SK-N-SH treated with all-trans-retinoic acid at 6 μM for 48 hours (cell line): ENCODE data around the gene LRRC36.

Experiments used
- ATAC-seq: fragments of 200-7000 bp; cut with Tn5 transposase; 3 replicates; pipeline ENCODE4 v1.9.1; 2020; ENCODE audit warnings: mild to moderate bottlenecking, moderate library complexity
- CREB5 ChIP-seq: fragments of 250-450 bp; sonication (Bioruptor Pico); IDR thresholded peaks from 2 replicates; pipeline ENCODE4 v1.5.1; 2020; ENCODE audit warnings: low read depth, mild to moderate bottlenecking, moderate library complexity
- CSDC2 ChIP-seq: fragments of 250-450 bp; sonication (Bioruptor Pico); IDR thresholded peaks from 2 replicates; pipeline ENCODE4 v1.5.0; 2020; ENCODE audit warnings: mild to moderate bottlenecking, moderate library complexity
- ESRRG ChIP-seq: fragments of 250-450 bp; sonication (Bioruptor Pico); IDR thresholded peaks from 2 replicates; pipeline ENCODE4 v1.6.1; 2021; ENCODE audit warnings: mild to moderate bottlenecking
- GLIS3 ChIP-seq: fragments of 250-450 bp; sonication (Bioruptor Pico); IDR thresholded peaks from 2 replicates; pipeline ENCODE4 v1.5.0; 2020; ENCODE audit warnings: mild to moderate bottlenecking, moderate library complexity
- OSR1 ChIP-seq: fragments of 250-450 bp; sonication (Bioruptor Pico); IDR thresholded peaks from 2 replicates; pipeline ENCODE4 v1.8.0; 2022; ENCODE audit warnings: moderate library complexity, mild to moderate bottlenecking, inconsistent platforms
- PPARA ChIP-seq: fragments of 250-450 bp; sonication (Bioruptor Pico); IDR thresholded peaks from 2 replicates; pipeline ENCODE4 v1.5.0; 2020; ENCODE audit warnings: mild to moderate bottlenecking, borderline replicate concordance
- SNAI2 ChIP-seq: fragments of 250-450 bp; sonication (Bioruptor Pico); IDR thresholded peaks from 2 replicates; pipeline ENCODE4 v1.5.0; 2020; ENCODE audit warnings: mild to moderate bottlenecking, moderate library complexity
- TCF4 ChIP-seq: fragments of 250-450 bp; sonication (Bioruptor Pico); IDR thresholded peaks from 2 replicates; pipeline ENCODE4 v1.8.0; 2021; ENCODE audit warnings: mild to moderate bottlenecking, moderate library complexity, borderline replicate concordance
- TOX ChIP-seq: fragments of 250-450 bp; sonication (Bioruptor Pico); IDR thresholded peaks from 2 replicates; pipeline ENCODE4 v1.8.0; 2021; ENCODE audit warnings: mild to moderate bottlenecking, moderate library complexity, borderline replicate concordance
- ZC3H10 ChIP-seq: fragments of 250-450 bp; sonication (Bioruptor Pico); IDR thresholded peaks from 2 replicates; pipeline ENCODE4 v1.5.1; 2021; ENCODE audit warnings: mild to moderate bottlenecking, moderate library complexity
- ZFP3 ChIP-seq: fragments of 250-450 bp; sonication (Bioruptor Pico); IDR thresholded peaks from 2 replicates; pipeline ENCODE4 v1.5.0; 2020; ENCODE audit warnings: mild to moderate bottlenecking, moderate library complexity
- ZNF565 ChIP-seq: fragments of 450-650 bp; formaldehyde crosslinking; conservative IDR thresholded peaks from 2 replicates; pipeline ENCODE4 v1.5.0; 2020; ENCODE audit warnings: low read depth, mild to moderate bottlenecking, moderate library complexity
- ZNF70 ChIP-seq: fragments of 450-650 bp; formaldehyde crosslinking; IDR thresholded peaks from 2 replicates; pipeline ENCODE4 v1.5.0; 2020; ENCODE audit warnings: mild to moderate bottlenecking, moderate library complexity
- ZNF8 ChIP-seq: fragments of 450-650 bp; formaldehyde crosslinking; IDR thresholded peaks from 2 replicates; pipeline ENCODE4 v1.5.0; 2020; ENCODE audit warnings: mild to moderate bottlenecking, moderate library complexity
- TF ChIP-seq, protein P1 (sequence below): fragments of 250-450 bp; sonication (Bioruptor Pico); IDR thresholded peaks from 2 replicates; pipeline ENCODE4 v1.8.0; 2021; ENCODE audit warnings: low read depth, mild to moderate bottlenecking, moderate library complexity, borderline replicate concordance
- TF ChIP-seq, protein P2 (sequence below): fragments of 250-450 bp; sonication (Bioruptor Pico); IDR thresholded peaks from 2 replicates; pipeline ENCODE4 v1.8.0; 2020; ENCODE audit warnings: mild to moderate bottlenecking, moderate library complexity, borderline replicate concordance
- TF ChIP-seq, protein P3 (sequence below): fragments of 250-450 bp; sonication (Bioruptor Pico); IDR thresholded peaks from 2 replicates; pipeline ENCODE4 v1.5.1; 2021; ENCODE audit warnings: mild to moderate bottlenecking, moderate library complexity

Gene LRRC36

DNA sequence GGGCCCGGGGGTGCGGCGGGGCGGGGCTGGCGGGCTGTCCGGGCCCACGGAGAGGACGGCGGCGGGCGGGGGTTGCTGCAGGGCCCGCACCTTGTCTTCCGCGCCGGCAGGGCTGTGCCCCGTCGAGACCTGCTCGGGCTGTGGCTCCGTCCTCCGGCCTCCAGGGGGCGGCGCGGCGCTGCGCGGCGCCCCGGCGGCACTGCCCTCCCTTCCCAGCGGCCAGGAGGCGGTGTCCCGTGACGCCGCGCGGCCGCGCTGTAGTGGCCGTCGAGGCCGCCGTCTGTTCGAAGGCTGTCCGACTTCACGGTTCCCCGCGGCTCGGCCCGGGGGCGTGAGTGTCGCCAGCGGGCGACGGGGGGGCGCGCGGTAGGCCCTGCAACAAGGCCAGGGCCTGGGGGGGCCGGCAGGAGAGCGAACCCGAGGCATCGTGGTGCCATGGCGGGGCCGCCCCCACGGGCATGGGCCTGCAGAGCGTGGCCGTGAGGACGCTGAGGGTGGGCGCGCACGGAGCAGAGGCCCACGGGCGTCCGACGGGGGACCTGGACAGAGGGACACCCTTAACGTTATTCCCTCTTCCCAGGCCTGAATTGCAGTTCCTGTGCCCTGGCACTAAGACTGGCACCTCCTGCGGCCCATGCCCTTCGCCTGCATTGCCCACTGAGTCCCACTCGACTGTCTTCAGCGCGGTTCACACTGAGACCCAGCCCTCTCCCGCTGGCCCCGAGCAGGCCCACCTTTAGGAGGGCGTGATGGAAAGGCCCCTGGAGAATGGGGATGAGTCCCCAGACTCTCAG, 47.1 kb upstream of the LRRC36 start, which contains the start of gene PLEKHG4:
Gene PLEKHG4, plus strand, starts transcription at position 237 of the 794 bp plus-strand sequence. Its CDS starts 513 bp downstream, at position 750.
- peak; percentile 82 for ATAC-seq
- TF ChIP-seq SNAI2 (CRISPR knock-in tag) (peak; percentile 62; the same call in 1 of the 2 replicates), ZC3H10 (no peak), ZFP3 (CRISPR knock-in tag) (peak; percentile 40; the same call in 1 of the 2 replicates)

DNA sequence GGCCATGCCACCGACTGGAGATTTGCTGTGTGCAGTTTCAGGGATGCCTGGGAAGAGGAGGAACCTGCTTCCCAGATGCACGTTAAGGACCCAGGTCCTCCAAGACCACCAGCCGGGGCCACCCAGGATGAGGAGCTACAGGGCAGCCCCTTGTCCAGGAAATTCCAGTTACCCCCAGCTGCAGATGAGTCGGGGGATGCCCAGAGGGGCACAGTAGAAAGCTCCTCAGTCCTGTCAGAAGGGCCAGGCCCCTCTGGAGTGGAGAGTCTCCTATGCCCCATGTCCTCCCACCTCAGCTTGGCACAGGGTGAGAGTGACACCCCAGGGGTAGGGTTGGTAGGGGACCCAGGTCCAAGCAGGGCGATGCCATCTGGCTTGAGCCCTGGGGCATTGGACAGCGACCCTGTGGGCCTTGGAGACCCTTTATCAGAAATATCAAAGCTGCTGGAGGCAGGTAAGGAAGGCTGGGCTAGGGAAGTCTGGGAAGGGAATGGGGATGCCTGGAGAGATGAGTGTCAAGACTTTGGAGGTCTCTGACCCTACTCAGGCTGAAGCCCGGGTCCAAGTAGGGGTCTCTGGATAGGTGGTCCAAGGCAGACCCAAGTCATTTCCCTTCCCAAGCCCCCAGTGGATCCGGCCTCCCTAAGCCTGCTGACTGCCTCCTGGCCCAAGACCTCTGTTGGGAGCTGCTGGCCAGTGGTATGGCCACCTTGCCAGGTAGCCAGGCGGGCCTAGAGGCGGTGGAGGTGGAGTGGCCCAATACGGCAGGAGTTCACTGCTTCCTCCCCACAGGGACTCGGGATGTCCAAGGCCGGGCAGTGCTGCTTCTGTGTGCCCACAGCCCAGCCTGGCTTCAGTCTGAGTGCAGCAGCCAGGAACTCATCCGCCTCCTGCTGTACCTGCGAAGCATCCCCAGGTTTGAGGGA, 46.3 kb upstream of the LRRC36 start:
- TF ChIP-seq, protein P1, sequence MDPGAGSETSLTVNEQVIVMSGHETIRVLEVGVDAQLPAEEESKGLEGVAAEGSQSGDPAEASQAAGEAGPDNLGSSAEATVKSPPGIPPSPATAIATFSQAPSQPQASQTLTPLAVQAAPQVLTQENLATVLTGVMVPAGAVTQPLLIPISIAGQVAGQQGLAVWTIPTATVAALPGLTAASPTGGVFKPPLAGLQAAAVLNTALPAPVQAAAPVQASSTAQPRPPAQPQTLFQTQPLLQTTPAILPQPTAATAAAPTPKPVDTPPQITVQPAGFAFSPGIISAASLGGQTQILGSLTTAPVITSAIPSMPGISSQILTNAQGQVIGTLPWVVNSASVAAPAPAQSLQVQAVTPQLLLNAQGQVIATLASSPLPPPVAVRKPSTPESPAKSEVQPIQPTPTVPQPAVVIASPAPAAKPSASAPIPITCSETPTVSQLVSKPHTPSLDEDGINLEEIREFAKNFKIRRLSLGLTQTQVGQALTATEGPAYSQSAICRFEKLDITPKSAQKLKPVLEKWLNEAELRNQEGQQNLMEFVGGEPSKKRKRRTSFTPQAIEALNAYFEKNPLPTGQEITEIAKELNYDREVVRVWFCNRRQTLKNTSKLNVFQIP (CRISPR knock-in tag), result no peak
- TF ChIP-seq ESRRG, result no peak
- no peak for TF ChIP-seq CREB5 (CRISPR knock-in tag)
- TF ChIP-seq, all 23 proteins: peak for 0
- no peak for ATAC-seq

GRCh38 chr16:67281536-67282446, 44.8 kb upstream of the LRRC36 start:
- no peak for ATAC-seq
- TF ChIP-seq, protein P1 (CRISPR knock-in tag), result no peak
- TF ChIP-seq ZNF8 (CRISPR knock-in tag), result no peak
- TF ChIP-seq ZNF565, result no peak
- TF ChIP-seq SNAI2 (CRISPR knock-in tag), result no peak
- TF ChIP-seq TCF4 (CRISPR knock-in tag), result no peak

DNA sequence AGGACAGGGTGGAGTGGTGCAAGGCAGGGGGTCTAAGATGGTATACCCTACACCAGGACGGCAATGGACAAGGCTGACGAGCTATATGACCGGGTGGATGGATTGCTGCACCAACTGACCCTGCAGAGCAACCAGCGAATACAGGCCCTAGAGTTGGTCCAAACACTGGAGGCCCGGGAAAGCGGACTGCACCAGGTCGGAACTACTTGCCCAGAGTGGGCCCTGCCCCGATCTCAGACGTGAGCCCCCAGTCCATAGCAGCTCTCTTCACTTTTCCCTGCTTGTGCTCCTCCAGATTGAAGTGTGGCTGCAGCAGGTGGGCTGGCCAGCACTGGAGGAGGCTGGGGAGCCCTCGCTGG, 44.2 kb upstream of the LRRC36 start:
- TF ChIP-seq ESRRG, result no peak
- TF ChIP-seq CREB5 (CRISPR knock-in tag), result no peak
- TF ChIP-seq CSDC2, result no peak
- TF ChIP-seq GLIS3 (CRISPR knock-in tag), result no peak
- ATAC-seq, result no peak

DNA sequence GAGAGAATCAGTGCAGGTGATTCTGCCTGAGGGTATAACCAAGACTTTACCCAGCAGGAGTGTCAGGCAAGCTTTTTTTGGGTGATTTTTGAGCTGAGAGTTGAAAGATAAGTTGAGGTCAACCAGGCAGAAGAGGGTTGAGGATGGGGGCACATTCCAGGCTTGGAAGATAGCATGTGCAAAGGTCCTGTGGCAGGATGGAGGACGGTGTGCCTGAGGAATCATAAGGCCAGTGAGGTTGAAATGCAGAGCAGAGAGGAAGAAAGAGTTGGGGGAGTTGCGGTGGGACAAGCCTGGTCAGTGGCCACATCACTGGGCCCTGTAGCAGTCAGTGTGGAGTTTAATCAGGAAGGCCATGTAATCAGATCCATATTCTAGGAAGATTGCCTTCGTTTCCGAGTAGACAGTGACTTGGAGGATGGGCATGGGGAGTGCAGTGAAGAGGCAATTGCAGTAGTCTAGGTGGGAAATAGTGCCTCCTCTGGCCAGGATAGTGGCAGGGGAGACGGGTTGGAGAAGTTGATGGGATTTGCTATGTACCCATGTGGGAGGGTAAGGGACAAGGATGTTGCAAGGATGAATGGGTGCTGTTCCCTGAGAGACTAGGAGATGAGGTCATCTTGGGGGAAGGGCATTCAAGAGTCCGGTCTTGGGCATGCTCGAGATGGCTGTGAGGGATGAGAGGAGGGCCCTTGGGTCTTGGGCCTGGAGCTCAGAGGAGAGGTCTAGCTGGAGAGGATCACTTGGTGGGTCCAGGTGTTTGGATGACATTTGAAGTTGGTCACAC, 43.4 kb upstream of the LRRC36 start:
- ATAC-seq, result no peak
- TF ChIP-seq CREB5 (CRISPR knock-in tag) (no peak), GLIS3 (CRISPR knock-in tag) (no peak), SNAI2 (CRISPR knock-in tag) (no peak), OSR1 (no peak), ZNF8 (CRISPR knock-in tag) (no peak), TCF4 (CRISPR knock-in tag) (no peak), CSDC2 (no peak), ZNF70 (no peak), PPARA (CRISPR knock-in tag) (no peak), TOX (CRISPR knock-in tag) (no peak), ZC3H10 (no peak)
- TF ChIP-seq, protein P2, sequence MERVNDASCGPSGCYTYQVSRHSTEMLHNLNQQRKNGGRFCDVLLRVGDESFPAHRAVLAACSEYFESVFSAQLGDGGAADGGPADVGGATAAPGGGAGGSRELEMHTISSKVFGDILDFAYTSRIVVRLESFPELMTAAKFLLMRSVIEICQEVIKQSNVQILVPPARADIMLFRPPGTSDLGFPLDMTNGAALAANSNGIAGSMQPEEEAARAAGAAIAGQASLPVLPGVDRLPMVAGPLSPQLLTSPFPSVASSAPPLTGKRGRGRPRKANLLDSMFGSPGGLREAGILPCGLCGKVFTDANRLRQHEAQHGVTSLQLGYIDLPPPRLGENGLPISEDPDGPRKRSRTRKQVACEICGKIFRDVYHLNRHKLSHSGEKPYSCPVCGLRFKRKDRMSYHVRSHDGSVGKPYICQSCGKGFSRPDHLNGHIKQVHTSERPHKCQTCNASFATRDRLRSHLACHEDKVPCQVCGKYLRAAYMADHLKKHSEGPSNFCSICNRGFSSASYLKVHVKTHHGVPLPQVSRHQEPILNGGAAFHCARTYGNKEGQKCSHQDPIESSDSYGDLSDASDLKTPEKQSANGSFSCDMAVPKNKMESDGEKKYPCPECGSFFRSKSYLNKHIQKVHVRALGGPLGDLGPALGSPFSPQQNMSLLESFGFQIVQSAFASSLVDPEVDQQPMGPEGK, result no peak
- TF ChIP-seq, protein P3, sequence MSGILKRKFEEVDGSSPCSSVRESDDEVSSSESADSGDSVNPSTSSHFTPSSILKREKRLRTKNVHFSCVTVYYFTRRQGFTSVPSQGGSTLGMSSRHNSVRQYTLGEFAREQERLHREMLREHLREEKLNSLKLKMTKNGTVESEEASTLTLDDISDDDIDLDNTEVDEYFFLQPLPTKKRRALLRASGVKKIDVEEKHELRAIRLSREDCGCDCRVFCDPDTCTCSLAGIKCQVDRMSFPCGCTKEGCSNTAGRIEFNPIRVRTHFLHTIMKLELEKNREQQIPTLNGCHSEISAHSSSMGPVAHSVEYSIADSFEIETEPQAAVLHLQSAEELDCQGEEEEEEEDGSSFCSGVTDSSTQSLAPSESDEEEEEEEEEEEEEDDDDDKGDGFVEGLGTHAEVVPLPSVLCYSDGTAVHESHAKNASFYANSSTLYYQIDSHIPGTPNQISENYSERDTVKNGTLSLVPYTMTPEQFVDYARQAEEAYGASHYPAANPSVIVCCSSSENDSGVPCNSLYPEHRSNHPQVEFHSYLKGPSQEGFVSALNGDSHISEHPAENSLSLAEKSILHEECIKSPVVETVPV (CRISPR knock-in tag), result no peak
